ENCODE measurements around the gene KRTAP19-4.

DNA sequence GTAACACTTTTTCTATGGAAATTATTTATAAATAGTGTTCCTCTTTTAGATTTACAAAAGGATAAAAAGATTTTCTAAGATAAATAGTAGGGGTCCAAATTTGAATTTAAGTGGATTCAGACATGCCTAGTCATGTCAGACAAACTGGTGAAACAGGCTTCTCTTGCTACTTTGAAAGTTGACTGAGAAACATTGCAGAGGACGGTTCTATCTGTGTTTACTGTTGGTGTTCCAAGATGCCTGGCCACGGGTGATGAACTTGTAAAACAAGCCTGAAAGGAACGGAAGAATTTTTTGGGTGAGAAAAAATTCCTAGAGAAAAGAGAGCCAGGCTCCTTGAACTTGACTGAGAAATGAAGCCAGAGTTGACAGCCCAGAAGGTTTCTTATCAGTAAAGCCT, 19.0 kb downstream of the KRTAP19-4 start:
- TF ChIP-seq POLR2AphosphoS5 (IDR thresholded peaks at IDR 0.05; ENCODE audit: low read depth, low read length) = no peak
- no peak for TF ChIP-seq SIN3A (IDR thresholded peaks at IDR 0.05; ENCODE audit: borderline replicate concordance, insufficient read depth, low read length)
- TF ChIP-seq TAF1 (IDR thresholded peaks at IDR 0.05; ENCODE audit: borderline replicate concordance, insufficient read depth, low read length) = no peak
